ENCODE results near the gene BBOX1. TPM values are rescaled to one million over a fixed set of nuclear protein-coding genes. Genes with fewer than 3 reads are reported as not detected.
A peak's percentile ranks its signal among the peaks of the same experiment; 100 is the strongest.

The BBOX1 gene
- total RNA-seq, 4 donors from 2014 or later, result 0.22 to 0.84 TPM; not detected in 2

DNA sequence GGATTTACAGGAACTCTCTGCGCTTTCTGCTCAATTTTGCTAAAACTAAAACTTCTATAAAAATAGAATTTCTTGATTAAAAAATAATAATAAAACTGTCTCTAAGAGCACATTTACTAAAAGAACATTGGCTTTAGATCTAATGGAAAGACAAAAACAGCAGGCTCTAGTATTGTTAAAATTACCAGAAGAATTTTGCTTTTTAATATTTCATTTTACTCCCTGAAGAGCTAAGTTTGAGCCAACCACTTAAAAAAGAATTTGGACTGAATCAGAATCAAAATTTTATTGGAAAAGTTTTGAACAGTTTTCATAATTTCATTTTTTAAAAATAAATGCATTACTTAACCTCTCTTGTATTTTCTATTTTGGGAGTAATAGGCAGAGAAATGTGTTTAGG is 107.3 kb downstream of the BBOX1 start:
- TF ChIP-seq POLR2A (IDR thresholded peaks at IDR 0.05), result no peak
- TF ChIP-seq EP300 (IDR thresholded peaks at IDR 0.05), result no peak
- TF ChIP-seq, protein P1, sequence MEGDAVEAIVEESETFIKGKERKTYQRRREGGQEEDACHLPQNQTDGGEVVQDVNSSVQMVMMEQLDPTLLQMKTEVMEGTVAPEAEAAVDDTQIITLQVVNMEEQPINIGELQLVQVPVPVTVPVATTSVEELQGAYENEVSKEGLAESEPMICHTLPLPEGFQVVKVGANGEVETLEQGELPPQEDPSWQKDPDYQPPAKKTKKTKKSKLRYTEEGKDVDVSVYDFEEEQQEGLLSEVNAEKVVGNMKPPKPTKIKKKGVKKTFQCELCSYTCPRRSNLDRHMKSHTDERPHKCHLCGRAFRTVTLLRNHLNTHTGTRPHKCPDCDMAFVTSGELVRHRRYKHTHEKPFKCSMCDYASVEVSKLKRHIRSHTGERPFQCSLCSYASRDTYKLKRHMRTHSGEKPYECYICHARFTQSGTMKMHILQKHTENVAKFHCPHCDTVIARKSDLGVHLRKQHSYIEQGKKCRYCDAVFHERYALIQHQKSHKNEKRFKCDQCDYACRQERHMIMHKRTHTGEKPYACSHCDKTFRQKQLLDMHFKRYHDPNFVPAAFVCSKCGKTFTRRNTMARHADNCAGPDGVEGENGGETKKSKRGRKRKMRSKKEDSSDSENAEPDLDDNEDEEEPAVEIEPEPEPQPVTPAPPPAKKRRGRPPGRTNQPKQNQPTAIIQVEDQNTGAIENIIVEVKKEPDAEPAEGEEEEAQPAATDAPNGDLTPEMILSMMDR (IDR thresholded peaks at IDR 0.05), result no peak
- Histone ChIP-seq H3K4me1 (no peaks in the 10 kb centered on the region), H3K4me3 (no peak overlapping the region), H3K36me3 (no peaks in the 10 kb centered on the region), H3K27ac (no peak overlapping the region), H3K9me3 (no peaks in the 10 kb centered on the region), H3K27me3 (no peaks in the 10 kb centered on the region)
- no peak for DNase-seq (ENCODE audit: low spot score in 2 of 2)
- 77 to 86% methylated on average over 1 of the region's 1 CpG for WGBS, 2 donors

DNA sequence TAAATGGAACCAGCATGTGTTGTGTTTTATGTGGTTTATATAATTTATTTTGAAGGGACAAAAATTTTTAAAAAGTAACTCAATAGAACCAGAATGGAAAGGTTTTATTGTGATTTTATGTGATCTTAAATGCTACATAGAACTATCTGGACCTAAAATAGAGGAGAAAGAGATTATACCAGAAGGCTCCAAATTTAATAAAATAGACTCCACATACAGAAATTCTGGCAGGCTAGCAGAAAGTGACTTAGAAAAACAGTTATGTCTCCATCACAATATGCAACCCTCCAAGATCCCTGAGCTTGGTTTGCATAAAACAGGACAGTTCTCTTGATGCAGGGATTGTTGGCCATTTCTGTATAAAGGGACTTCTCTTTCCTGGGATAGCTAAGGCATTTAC is 107.9 kb downstream of the BBOX1 start:
- no peak overlapping the region for H3K27ac ChIP-seq
- H3K27me3 ChIP-seq, result no peaks in the 10 kb centered on the region
- H3K36me3 ChIP-seq, result no peaks in the 10 kb centered on the region
- H3K4me1 ChIP-seq, result no peaks in the 10 kb centered on the region
- DNase-seq (ENCODE audit: low spot score in 2 of 2), result no peak
- H3K4me3 ChIP-seq, result no peak overlapping the region
- TF ChIP-seq, protein P1 (IDR thresholded peaks at IDR 0.05), result no peak
- TF ChIP-seq EP300 (IDR thresholded peaks at IDR 0.05) (no peak), POLR2A (IDR thresholded peaks at IDR 0.05) (no peak)
- no peaks in the 10 kb centered on the region for H3K9me3 ChIP-seq

DNA sequence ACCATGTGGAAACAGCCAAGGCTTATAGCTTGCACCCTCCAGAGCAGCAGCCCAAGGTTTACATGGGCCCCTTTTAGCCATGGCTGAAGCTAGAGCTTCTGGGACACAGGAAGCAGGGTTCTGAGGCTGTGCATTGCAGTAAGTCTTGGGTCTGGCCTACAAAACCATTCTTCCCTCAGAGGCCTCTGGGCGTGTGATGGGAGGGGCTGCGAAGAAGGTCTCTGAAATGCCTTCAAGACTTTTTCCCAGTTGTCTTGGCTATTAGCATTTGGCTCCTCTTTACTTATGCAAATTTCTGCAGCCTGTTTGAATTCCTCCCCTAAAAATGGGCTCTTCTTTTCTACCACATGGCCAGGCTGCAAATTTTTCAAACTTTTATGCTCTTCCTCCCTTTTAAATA is 109.5 kb downstream of the BBOX1 start:
- H3K36me3 ChIP-seq, result no peaks in the 10 kb centered on the region
- no peak for DNase-seq (ENCODE audit: low spot score in 2 of 2)
- no peak overlapping the region for H3K4me3 ChIP-seq
- H3K27me3 ChIP-seq, result no peaks in the 10 kb centered on the region
- no peaks in the 10 kb centered on the region for H3K4me1 ChIP-seq
- H3K27ac ChIP-seq, result no peak overlapping the region
- TF ChIP-seq EP300 (IDR thresholded peaks at IDR 0.05) (no peak), POLR2A (IDR thresholded peaks at IDR 0.05) (no peak)
- TF ChIP-seq, protein P1 (IDR thresholded peaks at IDR 0.05), result no peak
- no peaks in the 10 kb centered on the region for H3K9me3 ChIP-seq
- 91 to 93% methylated on average over 2 of the region's 2 CpGs for WGBS, 2 donors

DNA sequence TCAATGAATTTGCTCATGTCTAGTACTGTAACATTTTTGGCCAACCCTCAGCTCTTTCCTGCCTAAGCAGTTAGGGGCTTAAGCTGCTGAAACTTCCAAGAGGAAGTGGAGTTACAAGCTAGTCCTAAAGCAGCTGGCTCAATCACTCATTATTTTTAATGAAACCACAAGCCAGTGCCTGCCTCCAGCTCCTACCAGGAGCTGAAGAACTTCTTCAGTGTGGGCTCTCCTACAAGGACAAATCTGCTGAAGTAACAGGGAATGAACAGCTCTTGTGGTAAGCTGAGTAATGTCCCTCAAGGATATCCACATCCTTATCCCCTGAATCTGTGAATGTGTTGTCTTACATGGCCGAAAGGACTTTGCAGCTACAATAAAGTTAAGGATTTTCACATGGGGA is 112.5 kb downstream of the BBOX1 start:
- Histone ChIP-seq H3K36me3 (no peaks in the 10 kb centered on the region), H3K27me3 (no peaks in the 10 kb centered on the region), H3K27ac (no peak overlapping the region), H3K4me3 (no peak overlapping the region), H3K9me3 (no peaks in the 10 kb centered on the region), H3K4me1 (no peaks in the 10 kb centered on the region)
- no peak for TF ChIP-seq EP300 (IDR thresholded peaks at IDR 0.05)
- TF ChIP-seq, protein P1 (IDR thresholded peaks at IDR 0.05), result no peak
- TF ChIP-seq POLR2A (IDR thresholded peaks at IDR 0.05), result no peak
- WGBS, 2 donors, result 91 to 100% methylated on average over 1 of the region's 1 CpG
- no peak for DNase-seq (ENCODE audit: low spot score in 2 of 2)

DNA sequence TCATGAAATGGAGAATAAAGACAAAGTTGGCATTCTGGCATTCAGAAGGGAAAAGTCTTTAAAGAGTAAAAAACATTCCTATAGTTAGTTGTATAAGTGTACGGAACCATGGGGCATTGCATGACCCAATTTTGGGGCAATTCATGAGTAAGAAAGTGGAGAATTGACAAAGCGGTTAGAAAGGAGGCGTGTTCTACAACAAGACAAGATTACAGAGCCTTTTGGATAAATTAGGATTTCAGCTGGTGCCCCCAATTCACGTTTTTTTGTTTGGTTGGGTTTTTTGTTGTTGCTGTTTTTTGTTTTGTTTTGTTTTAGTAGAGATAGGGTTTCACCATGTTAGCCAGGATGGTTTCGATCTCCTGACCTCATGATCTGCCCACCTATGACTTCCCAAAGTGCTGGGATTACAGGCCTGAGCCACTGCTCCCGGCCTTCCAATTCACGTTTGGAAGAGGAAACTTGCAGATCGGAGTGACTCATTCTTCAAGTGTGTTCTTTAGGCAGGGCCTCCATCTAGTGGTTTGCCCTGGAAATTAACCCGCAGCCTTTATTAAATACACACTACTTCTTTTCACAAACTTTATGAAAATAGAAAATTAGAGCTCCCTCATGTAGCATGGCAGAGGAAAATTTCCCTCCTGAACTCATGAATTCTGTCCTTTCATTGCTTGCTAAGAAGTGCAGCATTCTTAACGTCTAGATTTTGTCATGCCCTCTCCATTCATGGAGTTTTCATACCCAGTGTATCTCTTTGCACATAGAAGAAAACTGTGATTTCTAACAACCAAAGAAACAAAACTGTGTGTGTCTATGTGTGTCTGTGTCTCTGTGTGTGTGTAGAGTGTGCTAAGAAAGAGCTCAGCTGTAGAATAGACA is 118.1 kb downstream of the BBOX1 start:
- WGBS, 2 donors, result 22 to 31% methylated on average over 10 of the region's 10 CpGs
- no peak overlapping the region for H3K4me3 ChIP-seq
- H3K4me1 ChIP-seq, result peaks cover 0 to 10% (median 0%) of the 10 kb centered on the region in 4 donors
- H3K36me3 ChIP-seq, result no peaks in the 10 kb centered on the region
- H3K27ac ChIP-seq, result peak overlapping the region; percentile 12 to 77 (median 48)
- H3K27me3 ChIP-seq, result no peaks in the 10 kb centered on the region
- TF ChIP-seq, protein P1 (IDR thresholded peaks at IDR 0.05), result peak; percentile 73 to 88 (median 84)
- TF ChIP-seq EP300 (IDR thresholded peaks at IDR 0.05) (peak in 1 of 2 donors; percentile 56), POLR2A (IDR thresholded peaks at IDR 0.05) (no peak)
- H3K9me3 ChIP-seq, result no peaks in the 10 kb centered on the region
- DNase-seq (ENCODE audit: low spot score in 2 of 2), result peak; percentile 45 to 80

Measured in tibial nerve (tissue), 4 donors.